SK-N-SH treated with all-trans-retinoic acid at 6 μM for 48 hours (cell line): ENCODE data around the gene POLR2M.

Experiments used
- ATAC-seq: fragments of 200-7000 bp; cut with Tn5 transposase; 3 replicates; pipeline ENCODE4 v1.9.1; 2020; ENCODE audit warnings: mild to moderate bottlenecking, moderate library complexity
- BACH2 ChIP-seq: fragments of 250-450 bp; sonication (Bioruptor Pico); IDR thresholded peaks from 2 replicates; pipeline ENCODE4 v1.9.0; 2021; ENCODE audit warnings: mild to moderate bottlenecking, borderline replicate concordance
- CREB5 ChIP-seq: fragments of 250-450 bp; sonication (Bioruptor Pico); IDR thresholded peaks from 2 replicates; pipeline ENCODE4 v1.5.1; 2020; ENCODE audit warnings: low read depth, mild to moderate bottlenecking, moderate library complexity
- CSDC2 ChIP-seq: fragments of 250-450 bp; sonication (Bioruptor Pico); IDR thresholded peaks from 2 replicates; pipeline ENCODE4 v1.5.0; 2020; ENCODE audit warnings: mild to moderate bottlenecking, moderate library complexity
- CSRNP3 ChIP-seq: fragments of 250-450 bp; sonication (Bioruptor Pico); IDR thresholded peaks from 2 replicates; pipeline ENCODE4 v1.5.1; 2021; ENCODE audit warnings: mild to moderate bottlenecking, moderate library complexity
- ESRRG ChIP-seq: fragments of 250-450 bp; sonication (Bioruptor Pico); IDR thresholded peaks from 2 replicates; pipeline ENCODE4 v1.6.1; 2021; ENCODE audit warnings: mild to moderate bottlenecking
- OSR1 ChIP-seq: fragments of 250-450 bp; sonication (Bioruptor Pico); IDR thresholded peaks from 2 replicates; pipeline ENCODE4 v1.8.0; 2022; ENCODE audit warnings: moderate library complexity, mild to moderate bottlenecking, inconsistent platforms
- PPARA ChIP-seq: fragments of 250-450 bp; sonication (Bioruptor Pico); IDR thresholded peaks from 2 replicates; pipeline ENCODE4 v1.5.0; 2020; ENCODE audit warnings: mild to moderate bottlenecking, borderline replicate concordance
- RARB ChIP-seq: fragments of 250-450 bp; sonication (Bioruptor Pico); IDR thresholded peaks from 2 replicates; pipeline ENCODE4 v1.8.0; 2021; ENCODE audit warnings: mild to moderate bottlenecking, moderate library complexity
- SNAI2 ChIP-seq: fragments of 250-450 bp; sonication (Bioruptor Pico); IDR thresholded peaks from 2 replicates; pipeline ENCODE4 v1.5.0; 2020; ENCODE audit warnings: mild to moderate bottlenecking, moderate library complexity
- TCF4 ChIP-seq: fragments of 250-450 bp; sonication (Bioruptor Pico); IDR thresholded peaks from 2 replicates; pipeline ENCODE4 v1.8.0; 2021; ENCODE audit warnings: mild to moderate bottlenecking, moderate library complexity, borderline replicate concordance
- TOX ChIP-seq: fragments of 250-450 bp; sonication (Bioruptor Pico); IDR thresholded peaks from 2 replicates; pipeline ENCODE4 v1.8.0; 2021; ENCODE audit warnings: mild to moderate bottlenecking, moderate library complexity, borderline replicate concordance
- TSHZ2 ChIP-seq: fragments of 250-450 bp; sonication (Bioruptor Pico); IDR thresholded peaks from 2 replicates; pipeline ENCODE4 v1.5.0; 2020; ENCODE audit warnings: mild to moderate bottlenecking, moderate library complexity
- ZFP3 ChIP-seq: fragments of 250-450 bp; sonication (Bioruptor Pico); IDR thresholded peaks from 2 replicates; pipeline ENCODE4 v1.5.0; 2020; ENCODE audit warnings: mild to moderate bottlenecking, moderate library complexity
- ZFP30 ChIP-seq: fragments of 450-650 bp; formaldehyde crosslinking; IDR thresholded peaks from 2 replicates; pipeline ENCODE4 v1.5.0; 2022; ENCODE audit warnings: mild to moderate bottlenecking, moderate library complexity
- ZNF565 ChIP-seq: fragments of 450-650 bp; formaldehyde crosslinking; conservative IDR thresholded peaks from 2 replicates; pipeline ENCODE4 v1.5.0; 2020; ENCODE audit warnings: low read depth, mild to moderate bottlenecking, moderate library complexity
- ZNF70 ChIP-seq: fragments of 450-650 bp; formaldehyde crosslinking; IDR thresholded peaks from 2 replicates; pipeline ENCODE4 v1.5.0; 2020; ENCODE audit warnings: mild to moderate bottlenecking, moderate library complexity
- ZNF8 ChIP-seq: fragments of 450-650 bp; formaldehyde crosslinking; IDR thresholded peaks from 2 replicates; pipeline ENCODE4 v1.5.0; 2020; ENCODE audit warnings: mild to moderate bottlenecking, moderate library complexity
- TF ChIP-seq, protein P1 (sequence below): fragments of 250-450 bp; sonication (Bioruptor Pico); IDR thresholded peaks from 2 replicates; pipeline ENCODE4 v1.8.0; 2021; ENCODE audit warnings: low read depth, mild to moderate bottlenecking, moderate library complexity, borderline replicate concordance

The POLR2M gene

GRCh38 chr15:57667171-57667849, 39.2 kb upstream of the POLR2M start:
- ATAC-seq = peak; percentile 97
- TF ChIP-seq CREB5 (no peak), RARB (CRISPR knock-in tag) (no peak), TOX (CRISPR knock-in tag) (no peak), PPARA (CRISPR knock-in tag) (no peak), ZFP30 (no peak), ESRRG (CRISPR knock-in tag) (no peak), ZNF565 (CRISPR knock-in tag) (no peak), SNAI2 (CRISPR knock-in tag) (no peak), ZNF70 (CRISPR knock-in tag) (no peak), ZFP3 (CRISPR knock-in tag) (no peak), ZNF8 (CRISPR knock-in tag) (no peak), CSDC2 (CRISPR knock-in tag) (no peak), TSHZ2 (CRISPR knock-in tag) (no peak), TCF4 (CRISPR knock-in tag) (no peak)
- TF ChIP-seq, protein P1, sequence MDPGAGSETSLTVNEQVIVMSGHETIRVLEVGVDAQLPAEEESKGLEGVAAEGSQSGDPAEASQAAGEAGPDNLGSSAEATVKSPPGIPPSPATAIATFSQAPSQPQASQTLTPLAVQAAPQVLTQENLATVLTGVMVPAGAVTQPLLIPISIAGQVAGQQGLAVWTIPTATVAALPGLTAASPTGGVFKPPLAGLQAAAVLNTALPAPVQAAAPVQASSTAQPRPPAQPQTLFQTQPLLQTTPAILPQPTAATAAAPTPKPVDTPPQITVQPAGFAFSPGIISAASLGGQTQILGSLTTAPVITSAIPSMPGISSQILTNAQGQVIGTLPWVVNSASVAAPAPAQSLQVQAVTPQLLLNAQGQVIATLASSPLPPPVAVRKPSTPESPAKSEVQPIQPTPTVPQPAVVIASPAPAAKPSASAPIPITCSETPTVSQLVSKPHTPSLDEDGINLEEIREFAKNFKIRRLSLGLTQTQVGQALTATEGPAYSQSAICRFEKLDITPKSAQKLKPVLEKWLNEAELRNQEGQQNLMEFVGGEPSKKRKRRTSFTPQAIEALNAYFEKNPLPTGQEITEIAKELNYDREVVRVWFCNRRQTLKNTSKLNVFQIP (CRISPR knock-in tag) = no peak
- TF ChIP-seq, all 23 proteins: peak for 0

- no peak for ATAC-seq
- no peak for TF ChIP-seq CREB5
- TF ChIP-seq OSR1 (CRISPR knock-in tag) = no peak
- no peak for TF ChIP-seq CSRNP3 (CRISPR knock-in tag)
- no peak for TF ChIP-seq ZNF565 (CRISPR knock-in tag)
- TF ChIP-seq ZNF70 (CRISPR knock-in tag) = no peak
- TF ChIP-seq BACH2 (CRISPR knock-in tag) = no peak
- no peak for TF ChIP-seq SNAI2 (CRISPR knock-in tag)
Observed at GRCh38 chr15:57668016-57668415, 38.5 kb upstream of the POLR2M start.

DNA sequence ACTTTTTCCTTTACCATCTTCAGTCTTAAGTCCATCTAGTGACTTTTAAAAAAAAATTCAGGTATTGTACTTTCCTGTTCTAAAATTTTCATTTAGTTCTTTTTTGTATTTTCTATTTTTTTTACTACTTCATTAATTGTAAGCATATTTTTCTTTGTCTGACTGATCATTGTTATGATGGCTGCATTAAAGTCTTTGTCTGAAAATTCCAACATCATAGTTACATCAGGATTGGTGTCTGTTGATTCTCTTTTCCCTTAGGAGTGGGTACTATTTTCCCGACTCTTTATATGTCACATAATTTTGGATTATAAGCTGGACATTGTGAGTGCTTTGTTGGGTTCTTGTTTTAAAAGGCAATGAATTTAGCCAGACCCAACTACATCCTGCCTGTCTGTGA, 34.9 kb upstream of the POLR2M start:
- no peak for TF ChIP-seq PPARA (CRISPR knock-in tag)
- no peak for ATAC-seq

- no peak for ATAC-seq
- TF ChIP-seq CSRNP3 (CRISPR knock-in tag) = no peak
- no peak for TF ChIP-seq PPARA (CRISPR knock-in tag)
- no peak for TF ChIP-seq ZNF565 (CRISPR knock-in tag)
- no peak for TF ChIP-seq BACH2 (CRISPR knock-in tag)
- no peak for TF ChIP-seq ESRRG (CRISPR knock-in tag)
- no peak for TF ChIP-seq TCF4 (CRISPR knock-in tag)
- TF ChIP-seq ZFP30 = no peak
- TF ChIP-seq OSR1 (CRISPR knock-in tag) = no peak
- TF ChIP-seq RARB (CRISPR knock-in tag) = no peak
Observed at GRCh38 chr15:57675481-57676181, 30.9 kb upstream of the POLR2M start.
